Fibroblast of lung (primary cell): ENCODE measurements around the gene GCC1.

Experiments used
- CTCF ChIP-seq, 2 donors: IDR thresholded peaks in 1 of 2; conservative IDR thresholded peaks in 1 of 2; 1 replicate in 1 of 2; 2 replicates in 1 of 2; pipeline ENCODE4 v1.5.1; 2011 to 2012; ENCODE audit warnings: low read length in 2 of 2, control low read depth in 1 of 2, inconsistent platforms in 1 of 2, low read depth in 1 of 2, mild to moderate bottlenecking in 1 of 2
- EZH2 ChIP-seq: IDR thresholded peaks from 2 replicates; pipeline ENCODE4 v1.5.1; 2012; ENCODE audit warnings: low read length, control low read depth, mild to moderate bottlenecking; ENCODE audit errors: missing control alignments

- TF ChIP-seq CTCF (conservative IDR thresholded peaks at IDR 0.05 in 1 of 2, IDR thresholded peaks at IDR 0.05 in 1 of 2; ENCODE audit: low read depth in 1 of 2, low read length in 2 of 2) (no peak), EZH2 (no peak)
Measured at GRCh38 chr7:127557803-127558202, 27.6 kb downstream of the GCC1 start.
